Ascending aorta (tissue), 2 donors: Measurements from ENCODE around the gene TSGA10IP. TPM values are rescaled to one million over a fixed set of nuclear protein-coding genes. Genes with fewer than 3 reads are reported as not detected.
"Not testable (repeated sequence)": the region's sequence is repeated elsewhere in the genome, so short reads cannot be mapped to it uniquely, and the experiment has no call there.

Source experiments
- DNase-seq, 2 donors: peaks; one replicate each; pipeline ENCODE4 v3.0.0-alpha.2; 2019; ENCODE audit warnings: low spot score in 2 of 2
- H3K27ac ChIP-seq, 2 donors: fragments of 200-600 bp; sonication (generic); one replicate each; pipeline ENCODE4 v1.5.1; 2016 to 2017; ENCODE audit warnings: mild to moderate bottlenecking in 1 of 2
- H3K27me3 ChIP-seq: fragments of 200-600 bp; sonication (generic); one replicate; pipeline ENCODE4 v1.5.1; 2017
- H3K36me3 ChIP-seq, 2 donors: fragments of 200-600 bp; sonication (generic); one replicate each; pipeline ENCODE4 v1.5.1; 2016
- H3K4me1 ChIP-seq, 2 donors: fragments of 200-600 bp; sonication (generic); one replicate each; pipeline ENCODE4 v1.5.1; 2016 to 2017; ENCODE audit warnings: mild to moderate bottlenecking in 1 of 2
- H3K4me3 ChIP-seq, 2 donors: fragments of 200-600 bp; sonication (generic); one replicate each; pipeline ENCODE4 v1.5.1; 2016 to 2017; ENCODE audit warnings: mild to moderate bottlenecking in 1 of 2
- H3K9me3 ChIP-seq, 2 donors: fragments of 200-600 bp; sonication (generic); one replicate each; pipeline ENCODE4 v1.5.1; 2016
- intact Hi-C: fragments of 100-400 bp; cut with DNase I; formaldehyde crosslinking; loops from one replicate; pipeline ENCODE4 v1.15.1; 2023
- total RNA-seq: library from RNA; depleted of rRNA; stranded (reverse); fragments of >200 nt; gene quantifications from one replicate; pipeline ENCODE4 v1.1.0, GENCODE V29; 2016
- TF ChIP-seq, protein P1 (sequence below), 3 experiments: fragments of 200-600 bp in 2 of 3; fragments of 450-650 bp in 1 of 3; sonication (generic) in 2 of 3; IDR thresholded peaks; one replicate each; pipeline ENCODE4 v1.5.1; 2016 to 2019; ENCODE audit warnings: antibody characterized with exemption in 3 of 3, mild to moderate bottlenecking in 1 of 3, moderate library complexity in 1 of 3

TSGA10IP gene
- total RNA-seq, 1 donor from 2014 or later, result not detected

DNA sequence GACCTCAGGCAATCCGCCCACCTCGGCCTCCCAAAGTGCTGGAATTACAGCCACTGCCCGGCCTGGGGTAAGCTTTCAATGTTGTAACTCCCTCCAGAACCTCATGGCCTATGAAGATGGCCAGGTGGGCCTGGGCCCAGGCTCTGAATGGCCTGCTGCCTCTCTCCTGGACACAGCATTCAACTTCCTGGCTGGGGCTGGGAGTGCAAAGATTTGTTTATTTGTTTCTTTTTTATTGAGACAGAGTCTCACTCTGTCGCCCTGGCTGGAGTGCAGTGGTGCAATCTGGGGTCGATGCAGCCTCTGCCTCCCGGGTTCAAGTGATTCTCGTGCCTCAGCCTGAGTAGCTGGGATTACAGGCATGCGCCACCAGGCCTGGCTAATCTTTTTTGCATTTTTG, 513 bp upstream of the TSGA10IP start:
- no peaks in the 10 kb centered on the region for H3K36me3 ChIP-seq
- no peak overlapping the region for H3K27ac ChIP-seq
- no peak overlapping the region for H3K4me3 ChIP-seq
- no peaks in the 10 kb centered on the region for H3K9me3 ChIP-seq
- TF ChIP-seq, protein P1, sequence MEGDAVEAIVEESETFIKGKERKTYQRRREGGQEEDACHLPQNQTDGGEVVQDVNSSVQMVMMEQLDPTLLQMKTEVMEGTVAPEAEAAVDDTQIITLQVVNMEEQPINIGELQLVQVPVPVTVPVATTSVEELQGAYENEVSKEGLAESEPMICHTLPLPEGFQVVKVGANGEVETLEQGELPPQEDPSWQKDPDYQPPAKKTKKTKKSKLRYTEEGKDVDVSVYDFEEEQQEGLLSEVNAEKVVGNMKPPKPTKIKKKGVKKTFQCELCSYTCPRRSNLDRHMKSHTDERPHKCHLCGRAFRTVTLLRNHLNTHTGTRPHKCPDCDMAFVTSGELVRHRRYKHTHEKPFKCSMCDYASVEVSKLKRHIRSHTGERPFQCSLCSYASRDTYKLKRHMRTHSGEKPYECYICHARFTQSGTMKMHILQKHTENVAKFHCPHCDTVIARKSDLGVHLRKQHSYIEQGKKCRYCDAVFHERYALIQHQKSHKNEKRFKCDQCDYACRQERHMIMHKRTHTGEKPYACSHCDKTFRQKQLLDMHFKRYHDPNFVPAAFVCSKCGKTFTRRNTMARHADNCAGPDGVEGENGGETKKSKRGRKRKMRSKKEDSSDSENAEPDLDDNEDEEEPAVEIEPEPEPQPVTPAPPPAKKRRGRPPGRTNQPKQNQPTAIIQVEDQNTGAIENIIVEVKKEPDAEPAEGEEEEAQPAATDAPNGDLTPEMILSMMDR (IDR thresholded peaks at IDR 0.05), result no peak
- intact Hi-C loops, result no loop called here
- no peak for DNase-seq
- H3K27me3 ChIP-seq, result no peaks in the 10 kb centered on the region
- H3K4me1 ChIP-seq, result no peaks in the 10 kb centered on the region

DNA sequence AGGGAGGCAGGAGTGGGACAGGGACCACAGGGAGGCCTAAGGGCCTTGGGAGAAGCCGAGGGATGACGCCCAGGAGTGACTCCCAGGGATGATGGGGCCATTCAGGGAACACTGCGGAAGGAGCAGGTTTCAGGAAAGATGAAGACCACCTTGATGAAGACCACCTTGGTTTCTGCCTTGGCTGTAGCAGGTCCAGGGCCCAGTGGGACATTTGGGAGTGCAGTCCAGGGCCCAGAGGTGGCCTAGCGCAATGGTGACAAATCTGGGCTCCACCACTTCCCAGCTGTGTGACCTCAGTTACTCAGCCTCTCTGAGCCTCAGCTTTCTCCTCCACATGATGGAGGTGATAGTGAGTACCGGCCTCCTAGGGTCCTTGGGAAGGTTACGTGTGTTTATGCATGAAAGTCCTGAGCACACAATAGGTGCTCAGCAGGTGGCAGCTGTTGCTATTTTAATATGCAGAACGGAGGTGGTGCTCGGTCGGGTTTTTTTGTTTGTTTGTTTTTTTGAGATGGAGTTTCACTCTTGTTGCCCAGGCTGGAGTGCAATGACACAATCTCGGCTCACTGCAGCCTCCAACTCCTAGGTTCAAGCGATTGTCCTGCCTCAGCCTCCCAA, 770 bp downstream of the TSGA10IP start:
- intact Hi-C loops, result no loop called here
- TF ChIP-seq, protein P1 (IDR thresholded peaks at IDR 0.05), result no peak
- DNase-seq, result no peak
- H3K36me3 ChIP-seq, result no peaks in the 10 kb centered on the region
- H3K27me3 ChIP-seq, result no peaks in the 10 kb centered on the region
- no peaks in the 10 kb centered on the region for H3K9me3 ChIP-seq
- no peak overlapping the region for H3K4me3 ChIP-seq
- no peaks in the 10 kb centered on the region for H3K4me1 ChIP-seq
- no peak overlapping the region for H3K27ac ChIP-seq

DNA sequence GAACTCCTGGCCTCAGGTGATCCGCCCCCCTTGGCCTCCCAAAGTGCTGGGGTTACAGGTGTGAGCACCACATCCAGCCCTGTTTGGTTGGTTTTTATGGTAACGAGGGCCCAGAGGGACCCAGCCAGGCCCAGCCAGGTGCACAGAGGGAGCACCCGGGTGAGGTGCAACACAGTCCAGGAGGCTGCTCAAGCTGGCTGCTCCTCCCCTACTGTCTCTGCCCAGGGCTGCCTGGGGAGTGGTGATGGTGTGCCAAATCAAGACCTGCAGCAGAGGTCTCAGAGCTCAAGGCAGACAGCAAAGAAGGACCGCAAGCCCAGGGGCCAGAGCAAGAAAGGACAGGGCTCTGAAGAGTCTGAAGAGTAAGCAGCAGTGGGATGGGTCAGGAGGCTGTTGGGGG, 1.4 kb downstream of the TSGA10IP start:
- Histone ChIP-seq H3K36me3 (no peaks in the 10 kb centered on the region), H3K27me3 (no peaks in the 10 kb centered on the region), H3K4me3 (no peak overlapping the region), H3K9me3 (no peaks in the 10 kb centered on the region), H3K27ac (no peak overlapping the region), H3K4me1 (no peaks in the 10 kb centered on the region)
- TF ChIP-seq, protein P1 (IDR thresholded peaks at IDR 0.05), result no peak
- no peak for DNase-seq
- intact Hi-C loops, result no loop called here

DNA sequence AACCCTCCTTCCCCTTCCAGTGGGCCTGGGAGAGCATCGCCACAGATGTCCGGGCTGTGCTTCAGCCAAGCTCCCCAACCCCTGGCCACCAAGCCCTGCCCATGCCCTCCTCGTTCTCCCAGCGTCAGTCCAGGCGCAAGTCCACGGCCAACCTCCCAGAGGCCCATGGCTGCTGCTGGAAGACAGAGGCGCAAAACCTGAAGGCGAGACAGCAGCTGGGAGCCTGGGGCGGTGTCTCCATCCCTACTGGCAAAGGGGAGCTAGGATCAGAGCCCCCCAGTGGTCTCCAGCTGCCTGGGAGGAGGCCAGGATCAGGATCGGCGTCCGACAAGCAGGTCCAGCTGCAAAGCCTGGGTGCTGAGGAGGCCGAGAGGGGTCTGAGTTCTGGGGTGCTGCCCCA, 1.9 kb downstream of the TSGA10IP start:
- Histone ChIP-seq H3K36me3 (no peaks in the 10 kb centered on the region), H3K9me3 (no peaks in the 10 kb centered on the region), H3K27me3 (no peaks in the 10 kb centered on the region), H3K27ac (no peak overlapping the region), H3K4me1 (no peaks in the 10 kb centered on the region), H3K4me3 (no peak overlapping the region)
- intact Hi-C loops, result no loop called here
- no peak for DNase-seq
- TF ChIP-seq, protein P1 (IDR thresholded peaks at IDR 0.05), result no peak

DNA sequence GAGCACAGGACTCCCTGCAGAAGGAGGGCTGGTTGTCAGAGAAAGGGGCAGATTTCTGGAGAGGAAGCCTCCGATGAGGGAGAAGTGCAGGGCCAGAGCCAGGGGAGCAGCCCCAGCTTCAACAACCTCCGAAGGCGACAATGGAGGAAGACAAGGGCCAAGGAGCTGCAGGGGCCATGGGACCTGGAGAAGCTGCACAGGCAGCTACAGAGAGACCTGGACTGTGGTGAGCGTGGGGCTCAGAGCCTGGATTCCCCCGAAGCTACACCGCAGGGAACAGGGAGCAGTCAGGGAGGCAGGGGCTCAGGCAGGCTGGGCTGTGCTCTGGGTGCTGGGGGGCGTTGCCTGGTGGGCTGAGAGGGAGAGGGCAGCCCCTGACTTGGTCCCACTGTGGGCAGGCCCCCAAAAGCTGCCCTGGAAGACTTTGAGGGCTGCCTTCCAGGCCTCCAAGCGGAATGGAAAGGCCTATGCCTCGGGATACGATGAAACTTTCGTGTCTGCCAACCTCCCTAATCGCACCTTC, 2.4 kb downstream of the TSGA10IP start:
- no peaks in the 10 kb centered on the region for H3K36me3 ChIP-seq

DNA sequence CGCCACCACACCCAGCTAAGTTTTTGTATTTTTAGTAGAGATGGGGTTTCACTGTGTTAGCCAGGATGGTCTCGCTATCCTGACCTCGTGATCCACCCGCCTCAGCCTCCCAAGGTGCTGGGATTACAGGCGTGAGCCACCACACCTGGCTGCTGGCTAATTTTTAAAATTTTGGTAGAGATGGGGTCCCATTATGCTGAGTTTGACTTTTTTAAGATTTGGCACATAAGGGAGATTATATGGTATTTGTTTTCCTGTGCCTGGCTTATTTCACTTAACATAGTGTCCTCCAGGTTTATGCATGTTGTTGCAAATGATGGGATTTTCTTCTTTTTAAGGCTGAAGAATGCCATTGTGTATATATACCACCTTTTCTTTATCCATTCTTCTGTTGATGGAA, 5.4 kb downstream of the TSGA10IP start:
- H3K4me1 ChIP-seq, H3K4me3 ChIP-seq, intact Hi-C loops, DNase-seq, H3K36me3 ChIP-seq, H3K27me3 ChIP-seq, H3K27ac ChIP-seq, H3K9me3 ChIP-seq: not testable (repeated sequence)

More for the DNA sequence above, 2.4 kb downstream of the TSGA10IP start:
- Histone ChIP-seq H3K4me3 (no peak overlapping the region), H3K27me3 (no peaks in the 10 kb centered on the region), H3K4me1 (no peaks in the 10 kb centered on the region), H3K27ac (no peak overlapping the region), H3K9me3 (no peaks in the 10 kb centered on the region)
- TF ChIP-seq, protein P1 (IDR thresholded peaks at IDR 0.05), result no peak
- intact Hi-C loops, result no loop called here
- no peak for DNase-seq

- H3K4me3 ChIP-seq, H3K4me1 ChIP-seq, intact Hi-C loops, H3K27me3 ChIP-seq, DNase-seq, H3K27ac ChIP-seq, H3K9me3 ChIP-seq, H3K36me3 ChIP-seq: not testable (repeated sequence)
These were observed 6.4 kb downstream of the TSGA10IP start for GRCh38 chr11:65951641-65952040.
